Fibroblast of mammary gland (primary cell): ENCODE results near the gene ANKRD33.

Experiments used
- DNase-seq: peaks from one replicate; pipeline ENCODE4 v3.0.0-alpha.2; 2010; ENCODE audit warnings: low read depth
- H3K4me3 ChIP-seq: 2 replicates; pipeline ENCODE4 v1.5.1; 2011; ENCODE audit warnings: low read depth, mild to moderate bottlenecking, low read length, moderate library complexity; ENCODE audit not compliant: control insufficient read depth
- TF ChIP-seq, protein P1 (sequence below): conservative IDR thresholded peaks from 2 replicates; pipeline ENCODE4 v1.5.1; 2011; ENCODE audit warnings: low read depth, low read length, inconsistent platforms; ENCODE audit not compliant: control insufficient read depth, insufficient read depth

Gene ANKRD33

DNA sequence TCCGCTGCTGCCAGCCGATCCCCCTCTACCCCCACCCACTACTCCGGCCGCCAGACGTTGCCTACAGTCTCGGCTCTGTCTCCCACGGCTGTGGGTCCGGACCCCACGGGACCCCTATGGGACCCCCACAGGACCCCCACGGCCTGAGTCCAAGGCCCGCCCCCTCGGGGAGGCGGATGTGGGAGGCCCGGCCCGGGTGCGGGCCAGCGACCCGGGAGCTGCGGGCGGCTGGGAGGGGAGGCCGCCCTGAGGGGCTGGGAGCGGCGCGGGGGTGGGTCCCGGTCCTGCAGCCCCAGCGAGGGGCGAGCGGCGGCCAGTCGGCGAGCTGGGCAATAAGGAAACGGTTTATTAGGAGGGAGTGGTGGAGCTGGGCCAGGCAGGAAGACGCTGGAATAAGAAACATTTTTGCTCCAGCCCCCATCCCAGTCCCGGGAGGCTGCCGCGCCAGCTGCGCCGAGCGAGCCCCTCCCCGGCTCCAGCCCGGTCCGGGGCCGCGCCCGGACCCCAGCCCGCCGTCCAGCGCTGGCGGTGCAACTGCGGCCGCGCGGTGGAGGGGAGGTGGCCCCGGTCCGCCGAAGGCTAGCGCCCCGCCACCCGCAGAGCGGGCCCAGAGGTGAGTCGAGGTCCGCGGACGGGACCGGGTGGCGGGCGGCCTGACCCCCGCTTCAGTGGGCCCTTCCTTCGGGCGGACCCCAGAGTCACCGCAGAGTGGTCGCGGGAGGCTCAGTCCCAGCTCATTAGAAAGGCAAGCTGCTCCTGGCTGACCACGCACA, 19.4 kb downstream of the ANKRD33 start, which contains the start of gene ACVRL1:
ACVRL1 (plus strand) TSS at position 422 of the 773 bp plus-strand sequence. CDS start 4,971 bp downstream, outside the sequence.
- TF ChIP-seq, protein P1, sequence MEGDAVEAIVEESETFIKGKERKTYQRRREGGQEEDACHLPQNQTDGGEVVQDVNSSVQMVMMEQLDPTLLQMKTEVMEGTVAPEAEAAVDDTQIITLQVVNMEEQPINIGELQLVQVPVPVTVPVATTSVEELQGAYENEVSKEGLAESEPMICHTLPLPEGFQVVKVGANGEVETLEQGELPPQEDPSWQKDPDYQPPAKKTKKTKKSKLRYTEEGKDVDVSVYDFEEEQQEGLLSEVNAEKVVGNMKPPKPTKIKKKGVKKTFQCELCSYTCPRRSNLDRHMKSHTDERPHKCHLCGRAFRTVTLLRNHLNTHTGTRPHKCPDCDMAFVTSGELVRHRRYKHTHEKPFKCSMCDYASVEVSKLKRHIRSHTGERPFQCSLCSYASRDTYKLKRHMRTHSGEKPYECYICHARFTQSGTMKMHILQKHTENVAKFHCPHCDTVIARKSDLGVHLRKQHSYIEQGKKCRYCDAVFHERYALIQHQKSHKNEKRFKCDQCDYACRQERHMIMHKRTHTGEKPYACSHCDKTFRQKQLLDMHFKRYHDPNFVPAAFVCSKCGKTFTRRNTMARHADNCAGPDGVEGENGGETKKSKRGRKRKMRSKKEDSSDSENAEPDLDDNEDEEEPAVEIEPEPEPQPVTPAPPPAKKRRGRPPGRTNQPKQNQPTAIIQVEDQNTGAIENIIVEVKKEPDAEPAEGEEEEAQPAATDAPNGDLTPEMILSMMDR: no peak
- no peak for DNase-seq
- H3K4me3 ChIP-seq: peak within 1 kb of the TSS; percentile 48

DNA sequence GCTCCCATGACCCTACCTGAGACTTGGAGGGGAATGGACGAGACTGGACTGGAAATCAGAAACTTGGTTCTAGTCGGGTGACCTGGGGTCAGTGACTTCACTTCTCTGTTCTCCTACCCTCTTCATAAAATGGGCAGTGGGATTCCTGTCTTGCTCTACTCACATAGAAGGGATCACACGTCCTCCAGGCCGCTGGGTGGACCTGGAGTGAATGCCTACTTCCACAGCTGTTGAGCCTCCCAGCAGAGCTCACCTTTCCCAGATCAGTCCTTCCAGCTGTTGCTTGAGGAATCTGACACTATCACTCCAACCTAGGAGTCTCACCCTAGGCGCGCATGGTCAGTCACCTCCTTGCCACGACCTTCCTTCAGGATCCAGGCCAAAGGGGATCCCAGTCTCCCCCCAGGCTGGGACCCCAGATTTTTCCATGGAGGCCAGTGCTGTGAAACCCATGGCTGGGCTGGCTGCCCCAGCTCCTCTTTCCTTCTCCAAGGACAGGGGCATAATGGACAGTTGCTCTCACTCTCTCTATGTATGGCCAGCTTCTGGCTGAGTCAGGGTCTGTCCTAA, 20.0 kb downstream of the ANKRD33 start:
- DNase-seq: no peak
- TF ChIP-seq, protein P1: no peak
- H3K4me3 ChIP-seq: peak overlapping the region; percentile 48

DNA sequence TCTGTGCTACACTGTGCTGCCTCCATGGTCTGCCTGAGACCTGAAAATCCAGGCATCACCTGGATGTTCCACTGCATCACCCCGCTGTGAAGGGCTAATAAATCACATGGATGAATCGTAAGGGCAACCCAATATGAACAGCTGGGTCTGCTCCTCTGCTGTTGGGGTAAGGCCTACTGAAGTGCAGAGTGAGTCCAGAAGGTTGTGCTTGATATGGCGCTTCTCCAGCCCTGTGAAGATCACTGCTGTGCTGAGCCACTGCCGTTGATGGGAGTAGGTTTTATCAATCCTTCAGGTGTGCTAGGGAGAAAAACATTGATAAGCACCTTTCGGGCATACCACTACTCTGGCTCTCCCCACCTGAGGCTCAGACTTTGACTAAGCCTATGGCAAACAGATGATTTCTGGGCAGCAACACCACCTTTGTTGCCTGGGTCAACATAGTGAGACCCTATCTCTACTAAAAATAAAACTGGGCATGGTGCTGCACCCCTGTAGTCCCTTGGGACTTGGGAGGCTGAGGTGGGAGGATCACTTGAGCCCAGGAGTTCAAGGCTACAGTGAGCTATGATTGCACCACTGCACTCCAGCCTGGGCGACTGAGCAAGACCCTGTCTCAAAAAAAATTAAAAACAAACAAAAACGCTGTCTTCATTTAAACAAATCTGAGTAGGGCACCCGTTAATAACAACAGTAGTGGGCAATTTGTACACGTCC, 21.1 kb downstream of the ANKRD33 start:
- no peak for DNase-seq

DNA sequence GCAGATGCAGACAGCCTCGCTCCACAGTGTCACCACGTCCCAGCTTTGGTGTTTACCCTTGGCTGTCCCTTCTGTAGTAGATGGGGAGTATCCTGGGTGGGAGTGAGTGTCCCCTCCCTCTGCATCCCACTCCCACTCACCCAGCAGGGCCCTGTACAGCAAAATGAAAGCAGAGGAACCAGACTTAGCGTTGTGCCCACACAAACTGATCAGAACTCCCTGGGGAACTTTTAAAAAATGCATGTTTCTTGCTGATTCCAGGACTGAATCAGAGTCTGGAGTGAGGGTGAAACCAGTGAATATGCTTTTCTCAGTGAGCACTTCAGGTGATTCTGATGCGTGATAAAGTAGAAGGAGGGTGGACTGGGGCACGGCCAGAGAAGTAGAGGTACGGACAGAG, 22.3 kb downstream of the ANKRD33 start:
- DNase-seq: peak; percentile 56
- peak overlapping the region; percentile 2 for H3K4me3 ChIP-seq
- TF ChIP-seq, protein P1: no peak

More for the DNA sequence above, 21.1 kb downstream of the ANKRD33 start:
- TF ChIP-seq, protein P1: no peak
- no peak overlapping the region for H3K4me3 ChIP-seq

DNA sequence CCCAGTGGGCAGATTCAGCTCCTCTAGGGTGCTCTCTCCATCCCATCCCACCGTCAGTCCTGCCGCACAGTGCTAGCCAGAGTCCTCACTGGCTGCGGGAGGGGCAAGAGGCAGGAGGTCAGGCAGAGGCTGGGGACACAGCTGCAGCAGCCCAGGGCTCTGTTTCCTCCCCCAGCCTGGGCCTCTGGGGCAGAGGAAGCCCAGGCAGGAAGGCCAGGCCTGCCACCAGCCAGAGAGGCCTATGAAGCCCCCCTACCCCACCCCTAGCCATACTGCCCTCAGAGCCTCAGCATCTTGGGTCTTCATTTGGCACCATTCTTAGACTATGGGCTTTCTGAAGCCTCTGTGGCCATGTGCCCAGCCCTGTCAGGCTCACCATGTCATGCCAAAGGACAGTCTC, 22.8 kb downstream of the ANKRD33 start:
- no peak for DNase-seq
- TF ChIP-seq, protein P1: no peak
- H3K4me3 ChIP-seq: no peak overlapping the region

DNA sequence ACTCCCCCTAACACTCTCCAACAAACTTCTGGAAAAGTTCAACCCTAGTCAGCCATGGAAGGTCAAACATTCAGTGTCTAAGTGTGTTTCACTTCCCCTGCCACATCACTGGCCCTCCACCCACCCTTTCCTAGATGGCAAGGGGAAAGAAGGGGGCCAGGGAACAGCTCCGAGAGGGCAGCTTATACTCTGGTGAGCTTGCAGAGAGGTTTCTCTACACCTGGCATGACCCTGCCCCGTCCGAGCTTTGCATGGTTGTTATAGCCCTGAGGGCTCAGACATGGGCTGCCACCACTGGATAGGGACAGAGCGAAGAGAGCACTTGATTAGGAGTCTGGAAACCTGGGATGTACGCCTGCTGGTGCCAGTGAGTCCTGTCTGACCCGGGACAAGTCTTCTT, 23.4 kb downstream of the ANKRD33 start:
- DNase-seq: no peak
- TF ChIP-seq, protein P1: no peak

More for the DNA sequence above, 23.4 kb downstream of the ANKRD33 start:
- no peak overlapping the region for H3K4me3 ChIP-seq
